Stimulated activated CD4-positive, alpha-beta T cell treated with anti-CD3 and anti-CD28 coated beads, TNF-alpha, amount 100 ng/mL, for 48 hours (primary cell): ENCODE results near the gene SCGB1D4.

Experiments used
- DNase-seq, 3 donors: peaks; one replicate each; pipeline ENCODE4 v3.0.0-alpha.2; 2020; ENCODE audit warnings: low read depth in 3 of 3

The SCGB1D4 gene

GRCh38 chr11:62273789-62274275 is 25.0 kb downstream of the SCGB1D4 start:
- DNase-seq: no peak

DNA sequence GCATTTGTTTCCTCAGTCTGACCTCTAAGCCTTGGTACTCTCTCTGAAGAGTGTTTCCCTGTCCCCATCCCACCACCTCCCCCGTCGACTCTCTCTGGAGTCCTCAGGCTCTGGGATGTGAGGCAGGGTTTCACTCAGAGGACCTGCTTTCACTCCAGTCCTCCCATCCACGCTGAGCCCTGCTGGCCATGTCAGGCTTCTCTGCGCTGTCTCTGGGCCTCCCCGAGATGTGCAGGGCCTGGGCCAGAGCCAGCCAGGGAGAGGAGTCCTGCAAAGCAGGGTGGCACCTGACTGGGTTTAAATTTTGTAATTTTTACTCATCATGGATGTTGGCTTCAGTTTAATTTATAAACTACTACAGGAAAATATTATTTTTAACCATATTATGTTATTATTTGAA is 25.6 kb downstream of the SCGB1D4 start:
- DNase-seq: no peak

DNA sequence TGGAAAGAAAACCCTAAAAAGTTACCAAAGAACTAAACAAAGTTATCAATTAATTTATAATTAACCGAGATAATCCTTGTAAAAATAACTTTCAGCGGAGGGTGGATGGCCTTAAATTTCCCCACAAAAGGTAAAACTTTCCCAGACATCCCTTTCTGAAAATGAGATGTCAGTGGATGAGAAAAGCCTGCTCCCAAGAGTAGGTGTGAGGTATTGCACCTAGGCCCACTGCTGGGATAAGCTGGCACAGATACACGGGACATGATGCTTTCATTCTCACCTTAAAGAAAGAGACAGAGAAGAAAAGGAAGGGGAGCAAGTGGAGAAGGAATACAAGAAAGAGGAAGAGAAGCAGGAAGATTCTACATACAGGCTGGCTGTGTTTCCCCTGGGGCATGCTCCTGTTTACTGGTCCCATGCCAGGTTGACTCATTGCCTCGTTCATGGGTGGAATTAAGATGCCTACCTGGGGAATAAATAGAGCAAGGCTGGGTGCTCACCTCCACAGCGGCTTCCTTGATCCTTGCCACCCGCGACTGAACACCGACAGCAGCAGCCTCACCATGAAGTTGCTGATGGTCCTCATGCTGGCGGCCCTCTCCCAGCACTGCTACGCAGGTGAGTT is 29.1 kb downstream of the SCGB1D4 start, which contains the start of gene SCGB2A2:
TSS of gene SCGB2A2 (plus strand) at position 505 of the 625 bp plus-strand sequence. CDS start at position 564, 59 bp downstream.
- no peak for DNase-seq

DNA sequence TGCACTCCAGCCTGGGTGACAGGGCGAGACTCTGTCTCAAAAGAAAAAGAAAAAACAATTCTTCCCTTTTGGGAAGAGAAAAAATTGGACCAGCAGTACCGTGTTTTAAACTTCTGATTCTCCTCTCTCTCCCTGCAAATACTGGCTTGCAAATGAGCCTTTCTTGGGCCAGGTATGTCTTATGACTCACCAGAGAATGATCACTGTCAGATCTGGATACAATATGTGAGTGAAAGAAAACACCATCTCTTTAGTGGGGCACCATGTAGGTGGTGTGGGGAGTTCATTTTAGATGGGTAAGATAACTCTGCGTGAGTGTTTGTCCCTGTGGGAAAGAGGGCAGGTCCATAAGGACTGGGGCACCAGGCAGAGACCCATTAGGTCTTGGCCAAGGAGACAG is 31.3 kb downstream of the SCGB1D4 start:
- no peak for DNase-seq

DNA sequence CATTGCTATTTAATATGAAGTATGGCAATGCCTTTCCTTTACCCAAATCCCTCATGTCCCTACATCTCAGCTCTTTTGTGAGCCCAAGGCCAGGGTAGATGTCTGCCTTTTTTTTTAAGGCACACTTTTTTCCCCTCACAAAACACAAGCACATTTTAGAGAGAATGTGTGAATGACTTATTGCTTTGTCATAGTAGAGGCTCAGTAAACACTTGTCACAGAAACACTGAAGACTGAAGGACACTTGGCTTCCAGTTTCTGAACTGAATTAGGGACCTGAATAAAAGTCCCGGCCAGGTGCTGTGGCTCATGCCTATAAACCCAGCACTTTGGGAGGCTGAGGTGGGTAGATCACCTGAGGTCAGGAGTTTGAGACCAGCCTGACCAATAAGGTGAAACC is 31.8 kb downstream of the SCGB1D4 start:
- no peak for DNase-seq

DNA sequence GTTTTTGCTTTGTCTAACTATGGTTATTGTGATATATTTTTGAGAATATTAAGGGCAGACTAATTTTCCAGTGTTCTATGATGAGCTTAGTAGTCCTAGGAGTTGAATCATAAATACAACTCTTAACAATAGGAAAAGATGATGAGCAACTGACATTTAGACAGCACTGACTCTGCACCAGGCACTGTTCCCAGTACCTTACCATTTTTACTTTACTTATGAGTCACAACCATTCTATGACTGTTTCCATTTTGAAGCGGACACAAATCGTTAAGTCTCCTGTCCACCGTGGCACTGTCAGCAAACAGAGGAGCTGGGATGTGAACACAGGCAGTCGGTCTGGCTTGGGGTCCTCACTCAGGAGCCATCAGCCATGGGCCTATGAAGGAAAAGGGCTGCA is 32.3 kb downstream of the SCGB1D4 start:
- DNase-seq: no peak

DNA sequence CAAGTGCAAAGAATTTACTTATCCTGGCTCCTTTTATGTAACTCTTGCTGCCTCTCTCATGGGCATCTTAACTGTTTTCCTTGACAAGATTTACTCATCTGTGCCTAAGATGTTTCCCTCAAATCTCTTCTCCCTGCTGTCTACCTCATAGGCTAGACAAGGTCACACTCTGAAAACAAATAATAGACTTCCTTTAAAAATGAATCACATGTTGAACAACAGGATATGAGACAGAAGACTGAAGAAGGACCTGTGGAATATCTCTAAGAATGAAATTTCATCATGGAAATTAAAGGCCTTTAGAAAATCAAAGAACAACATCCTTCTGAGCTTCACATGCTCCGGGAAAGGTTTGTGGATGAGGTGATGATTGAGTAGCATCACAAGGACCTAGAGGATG is 34.9 kb downstream of the SCGB1D4 start:
- DNase-seq: no peak

DNA sequence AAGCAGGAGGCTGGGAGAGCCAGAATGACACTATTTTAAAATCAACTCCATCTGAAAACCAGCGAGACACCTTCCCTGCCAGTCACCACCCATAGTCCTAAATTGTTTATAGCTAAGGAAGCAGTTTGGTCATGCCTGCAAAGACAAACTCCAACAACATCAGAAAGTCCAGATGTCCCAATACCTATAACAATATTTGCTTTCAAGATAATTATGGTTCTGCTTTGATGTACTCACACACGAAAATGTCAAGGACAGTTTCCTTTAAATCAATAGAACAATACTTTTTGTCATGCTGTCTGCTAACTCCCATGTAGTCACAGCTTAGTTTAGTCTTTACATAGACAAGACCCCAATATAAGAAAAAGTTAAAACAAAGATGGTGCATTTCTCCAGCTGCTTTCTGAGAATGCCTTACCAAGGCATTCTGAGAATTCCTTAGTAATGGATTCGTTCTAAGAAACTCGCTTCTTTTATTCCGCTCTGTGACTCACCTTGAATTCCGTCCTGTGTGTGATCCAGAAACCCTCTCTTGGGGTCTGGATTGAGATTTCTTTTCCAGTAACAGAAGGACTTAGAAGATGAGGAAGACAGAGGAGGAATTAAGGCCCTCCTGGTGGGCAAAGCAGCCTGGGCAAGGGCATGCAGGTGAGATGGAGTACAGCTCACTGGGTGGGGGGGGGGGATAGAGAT is 38.5 kb downstream of the SCGB1D4 start:
- no peak for DNase-seq

- DNase-seq: no peak
Measured at GRCh38 chr11:62256281-62256680, 42.6 kb downstream of the SCGB1D4 start.

DNA sequence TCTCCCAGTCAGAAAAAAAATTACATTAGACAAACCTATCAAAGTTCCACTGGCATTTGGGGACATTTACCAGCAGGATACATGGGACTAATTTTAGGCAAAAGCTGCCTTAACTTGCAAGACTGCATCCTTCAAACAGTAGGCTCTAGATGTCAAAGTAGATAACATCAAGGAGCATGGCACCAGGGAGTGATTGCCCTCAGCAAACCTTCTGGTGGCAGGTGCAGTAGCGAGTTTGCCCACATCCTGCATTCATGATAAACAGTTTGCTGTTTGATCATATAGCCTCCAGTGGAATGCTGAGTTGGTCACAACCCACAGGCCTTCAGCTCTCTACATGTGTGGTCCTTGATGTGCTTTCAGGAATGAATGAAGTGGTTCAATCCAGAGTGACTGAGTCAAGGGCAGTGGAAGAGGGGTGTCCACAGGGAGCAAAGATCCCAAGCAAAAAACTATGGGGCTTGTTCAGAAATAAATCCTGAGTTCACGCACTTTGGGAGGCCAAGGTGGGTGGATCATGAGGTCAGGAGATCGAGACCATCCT is 44.8 kb downstream of the SCGB1D4 start:
- no peak for DNase-seq

DNA sequence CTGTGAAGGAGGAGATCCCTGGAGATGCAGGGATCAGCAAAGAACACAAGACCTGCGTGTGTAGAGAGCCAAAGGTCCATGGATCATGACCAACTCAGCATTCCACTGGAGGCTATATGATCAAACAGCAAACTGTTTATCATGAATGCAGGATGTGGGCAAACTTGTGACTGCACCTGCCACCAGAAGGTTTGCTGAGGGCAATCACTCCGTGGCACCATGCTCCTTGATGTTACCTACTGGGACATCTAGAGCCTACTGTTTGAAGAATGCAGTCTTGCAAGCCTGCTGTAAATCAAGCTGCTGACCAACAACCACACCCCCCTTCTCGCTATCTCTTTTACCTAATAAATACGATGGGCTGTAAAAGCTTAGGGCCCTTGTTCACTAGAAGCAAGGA is 47.2 kb downstream of the SCGB1D4 start:
- no peak for DNase-seq
